Glutamatergic neuron (in vitro differentiated cells): ENCODE results near the gene PRR23C. TPM values are rescaled to one million over a fixed set of nuclear protein-coding genes. Genes with fewer than 3 reads are reported as not detected.

Experiments used
- DNase-seq: peaks from one replicate; pipeline ENCODE4 v3.0.0; 2022
- H3K27ac Mint-ChIP-seq: one replicate; pipeline ENCODE4 v1.8.0; 2020; ENCODE audit warnings: mild to moderate bottlenecking, mixed read lengths, inconsistent platforms; ENCODE audit not compliant: unreplicated experiment
- H3K27me3 Mint-ChIP-seq: one replicate; pipeline ENCODE4 v1.8.0; 2020; ENCODE audit warnings: mild to moderate bottlenecking, moderate library complexity, mixed read lengths, inconsistent platforms; ENCODE audit not compliant: unreplicated experiment
- H3K36me3 Mint-ChIP-seq: one replicate; pipeline ENCODE4 v1.8.0; 2020; ENCODE audit warnings: mild to moderate bottlenecking, mixed read lengths, inconsistent platforms; ENCODE audit not compliant: unreplicated experiment
- H3K4me1 Mint-ChIP-seq: one replicate; pipeline ENCODE4 v1.8.0; 2020; ENCODE audit warnings: mild to moderate bottlenecking, low read depth, mixed read lengths, inconsistent platforms; ENCODE audit not compliant: unreplicated experiment
- H3K4me3 Mint-ChIP-seq: one replicate; pipeline ENCODE4 v1.8.0; 2020; ENCODE audit warnings: mild to moderate bottlenecking, mixed read lengths, inconsistent platforms; ENCODE audit not compliant: unreplicated experiment
- H3K9me3 Mint-ChIP-seq: one replicate; pipeline ENCODE4 v1.8.0; 2020; ENCODE audit warnings: mild to moderate bottlenecking, moderate library complexity, mixed read lengths, inconsistent platforms; ENCODE audit not compliant: unreplicated experiment
- CTCF ChIP-seq: fragments of 200-600 bp; sonication (generic); IDR thresholded peaks from one replicate; pipeline ENCODE4 v1.5.0; 2021; ENCODE audit not compliant: partially characterized antibody, unreplicated experiment
- total RNA-seq: library from RNA; stranded (reverse); fragmentation: NEBNext Ultra II Directional; extraction: Animal tissue kit (Norgen Biotek cat#: 25700); gene quantifications from one replicate; pipeline ENCODE4 v1.2.1, GENCODE V29; 2021; ENCODE audit not compliant: unreplicated experiment

Gene PRR23C
- total RNA-seq, 1 donor from 2014 or later = not detected

- Mint-ChIP-seq H3K27me3 (no peaks in the 10 kb centered on the region), H3K4me1 (no peaks in the 10 kb centered on the region), H3K9me3 (peaks cover 5% of the 10 kb centered on the region), H3K27ac (no peak overlapping the region), H3K4me3 (no peak overlapping the region), H3K36me3 (peaks cover 13% of the 10 kb centered on the region)
- no peak for TF ChIP-seq CTCF
- no peak for DNase-seq
These were observed 39.2 kb downstream of the PRR23C start for GRCh38 chr3:139005356-139005993.

GRCh38 chr3:138995706-138996105, 49.0 kb downstream of the PRR23C start:
- DNase-seq = no peak
- TF ChIP-seq CTCF = no peak
- Mint-ChIP-seq H3K27me3 (peaks cover 2% of the 10 kb centered on the region), H3K4me1 (no peaks in the 10 kb centered on the region), H3K27ac (no peak overlapping the region), H3K4me3 (no peak overlapping the region), H3K9me3 (peaks cover 1% of the 10 kb centered on the region), H3K36me3 (no peaks in the 10 kb centered on the region)

Other genes with a start within 250 kb of the PRR23C start
- gene PIK3CB, start 210.0 kb downstream of the PRR23C start, total RNA-seq = 14.2 TPM
- not detected for gene FOXL2, start 97.8 kb downstream of the PRR23C start, total RNA-seq
- 0.15 TPM for gene FOXL2NB, start 97.7 kb downstream of the PRR23C start, total RNA-seq
- not detected for gene PRR23A, start 38.6 kb downstream of the PRR23C start, total RNA-seq
- gene PRR23B, start 24.0 kb downstream of the PRR23C start, total RNA-seq = not detected